ENCODE measurements around the gene PPP6R2. TPM values are rescaled to one million over a fixed set of nuclear protein-coding genes. Genes with fewer than 3 reads are reported as not detected.
A peak's percentile ranks its signal among the peaks of the same experiment; 100 is the strongest.

PPP6R2 gene
- total and polyA plus RNA-seq, 4 donors: 35.2 to 70.0 (median 46.6) TPM

DNA sequence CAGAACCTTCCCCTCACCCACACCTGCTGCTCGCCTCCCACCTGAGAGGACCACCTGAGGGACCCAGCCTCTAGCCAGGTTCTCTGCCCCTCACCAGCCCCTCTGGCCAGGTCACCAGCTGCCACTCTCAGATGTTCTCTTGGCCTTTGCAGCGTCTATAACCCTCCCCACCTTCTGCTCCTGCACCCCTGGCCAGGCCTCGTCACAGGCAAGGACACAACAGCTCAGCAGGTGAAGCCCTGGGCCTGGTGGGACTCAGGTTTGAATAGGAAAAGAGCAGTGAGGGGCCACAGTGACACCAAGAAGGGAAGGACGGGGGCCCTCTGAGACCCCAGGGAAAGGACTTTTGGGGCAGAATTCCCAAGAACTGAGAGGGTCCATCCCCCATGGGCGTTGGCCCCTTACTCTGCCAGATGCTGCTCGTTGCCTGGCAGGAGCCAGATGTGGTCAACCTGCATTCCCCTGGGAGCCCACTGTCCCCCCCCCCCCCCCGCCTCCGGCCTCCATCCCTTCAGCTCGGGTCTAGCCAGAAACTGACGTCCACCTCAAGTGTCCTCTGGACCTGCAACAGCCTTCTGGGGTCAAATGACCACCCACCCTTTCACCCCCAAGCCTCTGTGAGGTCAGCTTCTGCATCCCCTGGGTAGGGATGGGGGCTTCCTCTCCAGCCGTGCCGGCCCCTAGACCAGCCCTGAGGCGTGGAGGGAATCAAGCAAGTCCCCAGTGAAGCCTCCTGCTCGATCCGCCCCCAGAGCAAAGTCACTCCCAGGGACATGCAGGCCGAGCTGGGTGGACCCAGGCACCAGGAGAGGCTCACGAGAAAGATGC, 103.0 kb downstream of the PPP6R2 start:
- peak overlapping the region in 1 of 2 donors; percentile 83 for H3K27ac ChIP-seq (ENCODE audit: low read depth in 1 of 2, low read length in 1 of 2)
- DNase-seq (no peak), ATAC-seq (ENCODE audit: insufficient read depth, low FRiP score) (no peak)
- TF ChIP-seq, protein P1, sequence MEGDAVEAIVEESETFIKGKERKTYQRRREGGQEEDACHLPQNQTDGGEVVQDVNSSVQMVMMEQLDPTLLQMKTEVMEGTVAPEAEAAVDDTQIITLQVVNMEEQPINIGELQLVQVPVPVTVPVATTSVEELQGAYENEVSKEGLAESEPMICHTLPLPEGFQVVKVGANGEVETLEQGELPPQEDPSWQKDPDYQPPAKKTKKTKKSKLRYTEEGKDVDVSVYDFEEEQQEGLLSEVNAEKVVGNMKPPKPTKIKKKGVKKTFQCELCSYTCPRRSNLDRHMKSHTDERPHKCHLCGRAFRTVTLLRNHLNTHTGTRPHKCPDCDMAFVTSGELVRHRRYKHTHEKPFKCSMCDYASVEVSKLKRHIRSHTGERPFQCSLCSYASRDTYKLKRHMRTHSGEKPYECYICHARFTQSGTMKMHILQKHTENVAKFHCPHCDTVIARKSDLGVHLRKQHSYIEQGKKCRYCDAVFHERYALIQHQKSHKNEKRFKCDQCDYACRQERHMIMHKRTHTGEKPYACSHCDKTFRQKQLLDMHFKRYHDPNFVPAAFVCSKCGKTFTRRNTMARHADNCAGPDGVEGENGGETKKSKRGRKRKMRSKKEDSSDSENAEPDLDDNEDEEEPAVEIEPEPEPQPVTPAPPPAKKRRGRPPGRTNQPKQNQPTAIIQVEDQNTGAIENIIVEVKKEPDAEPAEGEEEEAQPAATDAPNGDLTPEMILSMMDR (IDR thresholded peaks at IDR 0.05; ENCODE audit: control extremely low read depth, extremely low read depth): no peak
- no peaks in the 10 kb centered on the region for H3K9me3 ChIP-seq (ENCODE audit: control insufficient read depth in 4 of 4, insufficient read depth in 3 of 4, low read length in 3 of 4)
- H3K9ac ChIP-seq (ENCODE audit: insufficient read depth in 1 of 2, low read length in 2 of 2): no peak overlapping the region
- H3K27me3 ChIP-seq (ENCODE audit: control insufficient read depth in 3 of 3, insufficient read depth in 3 of 3, low read length in 2 of 3): no peaks in the 10 kb centered on the region
- H3K4me3 ChIP-seq: no peak overlapping the region
- WGBS, 2 donors: 87 to 89% methylated on average over 16 to 17 of the region's 17 CpGs
- H3K36me3 ChIP-seq (ENCODE audit: control insufficient read depth in 4 of 4, insufficient read depth in 4 of 4, low read length in 4 of 4): peaks cover 4 to 57% (median 16%) of the 10 kb centered on the region in 4 donors
- peaks cover 0 to 17% (median 3%) of the 10 kb centered on the region in 5 donors for H3K4me1 ChIP-seq (ENCODE audit: control insufficient read depth in 5 of 5, insufficient read depth in 5 of 5, low read length in 5 of 5)

DNA sequence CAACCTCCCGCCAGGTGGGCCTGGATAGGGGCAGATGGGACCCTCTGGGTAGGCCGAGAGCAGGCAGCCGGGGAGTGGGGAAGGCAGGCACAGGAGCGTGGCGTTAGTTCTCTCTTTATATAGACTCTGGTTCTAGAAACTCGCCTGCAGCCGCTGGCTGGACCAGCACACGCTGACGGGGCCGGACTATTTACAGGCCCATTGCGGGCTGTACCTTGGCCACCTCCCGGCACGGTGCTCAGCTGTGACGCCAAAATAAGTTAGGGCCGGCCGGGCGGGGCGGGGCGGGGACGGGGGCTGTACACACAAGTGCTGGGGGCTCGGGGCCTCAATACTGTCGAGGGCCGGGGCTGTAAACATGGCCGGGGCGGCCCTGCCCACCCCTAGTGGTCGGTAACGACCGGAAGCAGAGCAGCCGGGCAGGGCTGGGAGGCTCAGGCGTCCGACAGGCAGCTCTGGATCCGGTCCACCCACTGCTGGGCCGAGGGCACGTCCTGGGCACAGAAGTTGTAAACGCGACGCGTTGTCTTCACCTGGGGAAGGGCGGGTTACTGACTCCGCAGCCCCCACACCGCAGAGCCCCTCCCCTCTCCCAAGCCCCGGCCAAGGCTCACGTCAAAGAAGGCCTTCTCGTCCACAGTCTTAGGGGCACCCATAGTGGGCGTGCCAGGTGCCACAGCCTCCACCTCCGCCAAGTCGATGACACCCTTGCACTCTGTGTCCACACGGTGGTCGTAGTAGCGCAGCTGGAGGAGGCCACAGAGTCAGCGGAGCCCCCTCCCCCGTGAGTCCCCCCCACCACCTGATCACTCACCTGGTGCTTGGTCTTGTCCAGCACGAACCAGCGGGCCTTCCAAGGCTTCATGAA, 103.8 kb downstream of the PPP6R2 start:
- ATAC-seq (ENCODE audit: insufficient read depth, low FRiP score) (no peak), DNase-seq (no peak)
- Histone ChIP-seq H3K9ac (ENCODE audit: insufficient read depth in 1 of 2, low read length in 2 of 2) (no peak overlapping the region), H3K27me3 (ENCODE audit: control insufficient read depth in 3 of 3, insufficient read depth in 3 of 3, low read length in 2 of 3) (no peaks in the 10 kb centered on the region), H3K27ac (ENCODE audit: low read depth in 1 of 2, low read length in 1 of 2) (no peak overlapping the region), H3K36me3 (ENCODE audit: control insufficient read depth in 4 of 4, insufficient read depth in 4 of 4, low read length in 4 of 4) (peaks cover 4 to 51% (median 14%) of the 10 kb centered on the region in 4 donors), H3K9me3 (ENCODE audit: control insufficient read depth in 4 of 4, insufficient read depth in 3 of 4, low read length in 3 of 4) (no peaks in the 10 kb centered on the region), H3K4me1 (ENCODE audit: control insufficient read depth in 5 of 5, insufficient read depth in 5 of 5, low read length in 5 of 5) (peaks cover 0 to 17% (median 3%) of the 10 kb centered on the region in 5 donors), H3K4me3 (no peak overlapping the region)
- 87 to 89% methylated on average over 54 of the region's 54 CpGs for WGBS, 2 donors
- TF ChIP-seq, protein P1 (IDR thresholded peaks at IDR 0.05; ENCODE audit: control extremely low read depth, extremely low read depth): no peak

DNA sequence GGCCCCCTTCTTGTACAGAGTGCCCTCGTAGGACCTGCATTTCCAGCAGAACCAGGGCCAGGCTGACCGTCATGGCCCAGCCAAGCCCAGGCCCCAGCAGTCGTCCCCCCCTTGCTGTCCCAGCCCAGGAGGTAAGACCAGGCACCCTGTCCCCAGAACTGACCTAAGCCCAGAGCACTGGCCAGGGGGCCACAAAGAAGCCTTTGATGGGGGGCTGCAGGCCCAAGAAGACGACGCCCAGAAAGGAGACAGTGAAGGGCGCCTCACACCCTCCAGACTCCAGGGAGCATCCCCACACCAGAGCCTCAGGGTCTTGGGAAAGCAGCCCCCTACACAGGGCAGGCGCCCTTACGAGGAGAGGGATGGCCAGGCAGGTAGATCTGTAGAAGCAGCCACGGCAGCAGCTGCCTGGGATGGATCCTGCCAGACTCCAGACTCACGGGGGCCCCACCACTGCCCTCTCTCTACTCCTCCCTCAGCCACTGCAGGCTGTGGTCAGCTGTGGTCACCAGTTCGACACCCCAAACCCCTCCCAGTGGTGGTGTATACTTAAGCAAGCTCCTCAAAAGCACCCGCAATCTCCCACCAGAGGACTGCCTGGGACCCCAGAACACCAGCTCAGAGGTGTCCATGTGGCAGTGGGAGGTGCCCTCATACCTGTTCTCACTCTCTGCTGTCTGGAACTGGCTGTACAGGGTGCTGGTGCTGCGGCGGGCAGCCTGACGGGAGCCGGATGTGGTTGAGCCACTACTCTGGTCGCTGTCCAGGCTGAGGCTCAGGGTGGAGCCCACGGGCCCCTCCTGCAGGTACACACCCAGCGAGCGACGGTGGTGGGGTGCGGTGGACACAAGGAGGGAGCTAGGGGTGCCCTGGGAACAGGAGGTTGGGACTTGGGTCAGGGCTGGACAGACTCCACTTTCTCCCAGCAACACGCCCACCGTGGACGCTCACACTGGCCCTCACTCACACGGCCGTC, 104.7 kb downstream of the PPP6R2 start:
- TF ChIP-seq, protein P1 (IDR thresholded peaks at IDR 0.05; ENCODE audit: control extremely low read depth, extremely low read depth): no peak
- Histone ChIP-seq H3K4me3 (no peak overlapping the region), H3K27me3 (ENCODE audit: control insufficient read depth in 3 of 3, insufficient read depth in 3 of 3, low read length in 2 of 3) (no peaks in the 10 kb centered on the region), H3K9me3 (ENCODE audit: control insufficient read depth in 4 of 4, insufficient read depth in 3 of 4, low read length in 3 of 4) (no peaks in the 10 kb centered on the region), H3K27ac (ENCODE audit: low read depth in 1 of 2, low read length in 1 of 2) (no peak overlapping the region), H3K36me3 (ENCODE audit: control insufficient read depth in 4 of 4, insufficient read depth in 4 of 4, low read length in 4 of 4) (peaks cover 8 to 48% (median 12%) of the 10 kb centered on the region in 4 donors), H3K4me1 (ENCODE audit: control insufficient read depth in 5 of 5, insufficient read depth in 5 of 5, low read length in 5 of 5) (peaks cover 0 to 17% (median 3%) of the 10 kb centered on the region in 5 donors), H3K9ac (ENCODE audit: insufficient read depth in 1 of 2, low read length in 2 of 2) (no peak overlapping the region)
- 89 to 91% methylated on average over 27 of the region's 27 CpGs for WGBS, 2 donors
- DNase-seq (no peak), ATAC-seq (ENCODE audit: insufficient read depth, low FRiP score) (no peak)
